Epithelial cell of esophagus (primary cell): Measurements from ENCODE around the gene ACBD6.

Experiments used
- DNase-seq: peaks from one replicate; pipeline ENCODE4 v3.0.0; 2010; ENCODE audit warnings: low read depth
- H3K4me3 ChIP-seq: 2 replicates; pipeline ENCODE4 v1.5.1; 2011; ENCODE audit warnings: mild to moderate bottlenecking, low read length, control low read depth
- TF ChIP-seq, protein P1 (sequence below): IDR thresholded peaks from 2 replicates; pipeline ENCODE4 v1.5.1; 2011; ENCODE audit warnings: low read depth, mild to moderate bottlenecking, low read length, control low read depth, inconsistent platforms; ENCODE audit not compliant: insufficient read depth; ENCODE audit errors: missing control alignments

Gene ACBD6

DNA sequence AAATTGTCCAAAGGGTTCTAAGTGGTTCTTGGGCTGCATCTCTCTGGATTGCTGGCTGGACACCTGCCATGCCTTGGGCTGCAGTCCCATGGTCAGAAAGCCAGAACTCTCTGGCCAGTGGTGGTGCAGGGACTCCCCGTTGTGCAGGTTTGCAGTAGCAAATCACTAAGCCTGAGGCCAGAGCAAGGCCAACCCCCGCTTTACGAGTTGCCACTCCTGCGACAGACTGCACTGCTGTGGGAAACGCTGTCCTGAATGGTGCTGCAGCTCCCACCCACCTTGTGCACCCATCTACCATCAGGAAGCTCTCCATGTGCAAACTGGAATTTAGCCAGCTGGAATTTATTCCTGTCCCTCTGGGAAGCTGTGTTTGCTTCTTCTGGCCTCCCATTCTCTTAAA, 226.7 kb downstream of the ACBD6 start:
- TF ChIP-seq, protein P1, sequence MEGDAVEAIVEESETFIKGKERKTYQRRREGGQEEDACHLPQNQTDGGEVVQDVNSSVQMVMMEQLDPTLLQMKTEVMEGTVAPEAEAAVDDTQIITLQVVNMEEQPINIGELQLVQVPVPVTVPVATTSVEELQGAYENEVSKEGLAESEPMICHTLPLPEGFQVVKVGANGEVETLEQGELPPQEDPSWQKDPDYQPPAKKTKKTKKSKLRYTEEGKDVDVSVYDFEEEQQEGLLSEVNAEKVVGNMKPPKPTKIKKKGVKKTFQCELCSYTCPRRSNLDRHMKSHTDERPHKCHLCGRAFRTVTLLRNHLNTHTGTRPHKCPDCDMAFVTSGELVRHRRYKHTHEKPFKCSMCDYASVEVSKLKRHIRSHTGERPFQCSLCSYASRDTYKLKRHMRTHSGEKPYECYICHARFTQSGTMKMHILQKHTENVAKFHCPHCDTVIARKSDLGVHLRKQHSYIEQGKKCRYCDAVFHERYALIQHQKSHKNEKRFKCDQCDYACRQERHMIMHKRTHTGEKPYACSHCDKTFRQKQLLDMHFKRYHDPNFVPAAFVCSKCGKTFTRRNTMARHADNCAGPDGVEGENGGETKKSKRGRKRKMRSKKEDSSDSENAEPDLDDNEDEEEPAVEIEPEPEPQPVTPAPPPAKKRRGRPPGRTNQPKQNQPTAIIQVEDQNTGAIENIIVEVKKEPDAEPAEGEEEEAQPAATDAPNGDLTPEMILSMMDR: no peak
- H3K4me3 ChIP-seq: no peak overlapping the region
- DNase-seq: no peak

DNA sequence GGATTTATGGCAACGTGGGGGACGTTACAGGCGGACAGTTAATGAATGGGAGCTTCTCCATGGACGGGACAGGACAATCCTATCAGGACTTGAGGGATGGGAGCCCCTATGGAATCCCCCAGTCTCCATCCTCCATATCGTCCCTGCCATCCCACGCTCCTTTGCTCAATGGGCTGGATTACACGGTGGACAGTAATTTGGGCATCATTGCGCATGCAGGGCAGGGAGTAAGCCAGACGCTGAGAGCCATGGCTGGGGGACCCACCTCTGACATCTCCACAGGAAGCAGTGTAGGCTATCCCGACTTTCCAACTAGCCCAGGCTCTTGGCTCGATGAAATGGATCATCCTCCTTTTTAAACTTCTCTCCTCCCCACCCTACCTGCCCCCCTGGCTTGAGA, 228.2 kb downstream of the ACBD6 start:
- H3K4me3 ChIP-seq: no peak overlapping the region
- TF ChIP-seq, protein P1: no peak
- no peak for DNase-seq

DNA sequence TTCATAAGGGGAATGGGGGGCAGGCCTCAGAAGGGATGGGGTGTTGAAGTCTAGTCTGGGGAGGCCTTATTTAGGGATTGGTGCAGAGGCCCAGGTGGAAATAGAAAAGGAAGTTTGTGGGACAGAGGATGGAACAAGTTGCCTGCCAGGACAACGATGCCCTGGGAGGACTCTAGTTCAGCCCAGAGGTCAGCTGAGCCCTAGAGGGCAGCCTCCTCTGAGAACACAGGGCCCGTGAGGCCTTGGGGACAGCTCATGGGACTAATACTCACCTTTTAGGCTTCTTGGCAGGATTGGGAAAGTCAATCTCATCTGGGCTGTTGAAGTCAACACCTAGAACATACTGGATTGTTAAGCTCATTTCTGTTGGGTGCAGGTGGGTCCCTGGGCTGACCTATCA, 229.3 kb downstream of the ACBD6 start:
- TF ChIP-seq, protein P1: no peak
- no peak overlapping the region for H3K4me3 ChIP-seq
- DNase-seq: no peak

DNA sequence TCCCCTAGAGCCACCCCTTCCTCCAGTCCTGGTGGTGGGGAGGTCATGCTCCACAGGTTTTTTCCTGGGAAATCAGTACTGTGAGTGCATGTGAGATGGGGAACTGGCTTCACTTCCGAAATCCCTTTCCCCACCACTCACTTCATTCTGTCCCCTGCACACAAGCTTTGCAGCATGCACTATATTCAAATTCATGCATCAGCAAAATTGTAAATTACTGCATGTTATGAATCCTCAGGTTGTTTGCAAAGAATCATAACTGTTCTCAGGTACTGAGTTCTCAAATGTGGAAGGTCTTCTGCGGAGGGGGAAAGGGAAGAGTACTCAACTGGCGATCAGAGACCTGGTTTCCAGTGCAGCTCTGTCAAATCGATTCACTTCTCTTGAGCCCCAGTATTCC, 230.0 kb downstream of the ACBD6 start:
- no peak for DNase-seq
- H3K4me3 ChIP-seq: no peak overlapping the region
- TF ChIP-seq, protein P1: no peak

DNA sequence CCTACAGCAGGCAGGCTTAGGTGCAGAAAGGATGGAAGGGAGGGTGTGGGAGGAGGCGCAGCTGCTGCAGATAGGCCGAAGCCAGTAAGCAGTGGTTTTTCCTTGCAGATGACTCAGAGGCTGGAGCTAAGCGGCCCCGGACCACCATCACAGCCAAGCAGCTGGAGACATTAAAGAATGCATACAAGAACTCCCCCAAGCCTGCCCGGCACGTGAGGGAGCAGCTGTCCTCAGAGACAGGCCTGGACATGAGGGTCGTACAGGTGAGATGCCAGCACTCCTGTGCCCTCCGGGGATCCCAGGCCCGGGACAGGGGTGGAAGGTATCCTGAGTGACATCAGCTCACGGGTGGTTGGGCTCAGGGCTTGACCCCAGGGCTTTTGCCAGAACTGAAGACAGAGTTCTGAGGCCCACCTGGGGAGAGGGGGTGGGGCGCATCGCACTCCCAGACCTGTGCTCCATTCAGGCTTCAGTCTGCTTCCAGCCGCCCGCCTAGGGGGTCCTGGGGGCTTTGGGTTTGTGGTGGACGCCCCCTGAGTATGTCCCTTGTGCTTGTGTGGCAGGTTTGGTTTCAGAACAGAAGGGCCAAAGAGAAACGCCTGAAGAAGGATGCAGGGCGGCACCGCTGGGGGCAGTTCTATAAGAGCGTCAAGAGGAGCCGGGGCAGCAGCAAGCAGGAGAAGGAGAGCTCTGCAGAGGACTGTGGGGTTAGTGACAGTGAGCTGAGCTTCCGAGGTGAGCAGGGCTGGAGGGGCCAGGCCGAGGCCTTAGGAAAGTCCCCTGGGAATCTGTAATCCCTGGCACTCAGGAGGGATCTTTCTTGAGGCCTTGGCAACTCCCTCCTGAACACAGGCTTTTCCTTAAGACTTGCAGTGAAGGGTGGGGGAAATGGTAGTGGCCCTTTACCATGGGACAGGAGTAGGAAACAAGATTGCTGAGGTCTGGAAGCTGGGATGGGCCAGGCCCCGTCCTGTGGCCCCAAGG, 230.8 kb downstream of the ACBD6 start:
- DNase-seq: peak; percentile 42
- H3K4me3 ChIP-seq: no peak overlapping the region
- TF ChIP-seq, protein P1: no peak

DNA sequence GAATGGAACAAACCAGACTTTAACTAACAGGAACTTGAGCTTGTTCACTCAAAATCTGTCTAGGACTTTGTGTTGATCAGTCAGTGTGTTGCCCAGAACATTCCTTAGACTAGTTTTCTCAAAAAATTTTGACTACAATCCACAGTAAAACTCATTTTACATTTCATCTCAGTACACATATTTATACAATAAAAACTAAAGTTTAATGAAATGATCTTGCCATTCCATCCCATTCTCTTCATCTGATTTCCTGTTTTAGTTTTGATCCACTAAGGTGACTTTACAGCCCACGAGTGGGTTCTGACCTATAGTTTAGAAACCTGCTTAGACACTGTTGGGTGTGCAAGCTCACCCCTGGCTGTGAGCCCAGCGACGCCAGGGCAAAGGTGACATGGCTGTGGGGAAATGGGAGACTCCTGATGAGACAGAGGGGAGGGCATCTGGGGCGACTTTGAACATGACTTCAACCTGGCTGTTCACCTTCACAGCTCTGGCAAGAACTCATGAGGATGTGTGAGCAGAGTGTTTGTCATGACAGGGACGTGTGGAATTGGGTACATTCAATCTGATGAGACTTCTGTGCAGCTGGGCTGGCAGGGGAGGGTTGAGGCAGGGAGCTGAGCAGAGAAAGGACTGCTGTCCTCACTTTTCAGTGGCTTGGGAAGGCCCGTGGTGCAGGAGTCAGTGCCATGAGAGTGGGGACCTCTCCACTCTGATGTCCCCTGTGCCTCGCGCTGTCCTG, 231.7 kb downstream of the ACBD6 start:
- TF ChIP-seq, protein P1: no peak
- no peak overlapping the region for H3K4me3 ChIP-seq
- peak; percentile 6 for DNase-seq
